Skin epidermis (tissue), 12 donors: ENCODE data around the gene WWOX.
A peak's percentile ranks its signal among the peaks of the same experiment; 100 is the strongest.

Experiments
- H3K27ac ChIP-seq, 21 experiments: fragments of 200-600 bp; sonication (generic) in 11 of 21; one replicate each; pipeline ENCODE4 v1.5.0; 2020; ENCODE audit warnings: mild to moderate bottlenecking in 3 of 21, inconsistent platforms in 2 of 21, moderate library complexity in 2 of 21
- H3K4me3 ChIP-seq, 7 experiments: fragments of 200-600 bp; sonication (generic) in 2 of 7; one replicate each; pipeline ENCODE4 v1.5.0; 2020; ENCODE audit warnings: inconsistent platforms in 2 of 7, mild to moderate bottlenecking in 2 of 7, moderate library complexity in 1 of 7

Gene WWOX

GRCh38 chr16:78288888-78289287 is 189.4 kb downstream of the WWOX start:
- Histone ChIP-seq H3K27ac (no peak overlapping the region), H3K4me3 (no peak overlapping the region)

GRCh38 chr16:78289373-78289772 is 189.9 kb downstream of the WWOX start:
- no peak overlapping the region for H3K27ac ChIP-seq

GRCh38 chr16:78289844-78290277 is 190.4 kb downstream of the WWOX start:
- Histone ChIP-seq H3K4me3 (no peak overlapping the region), H3K27ac (no peak overlapping the region)

More at GRCh38 chr16:78289373-78289772, 189.9 kb downstream of the WWOX start:
- H3K4me3 ChIP-seq, result no peak overlapping the region

GRCh38 chr16:78290395-78290794 is 190.9 kb downstream of the WWOX start:
- Histone ChIP-seq H3K4me3 (no peak overlapping the region), H3K27ac (no peak overlapping the region)

GRCh38 chr16:78290872-78291591 is 191.6 kb downstream of the WWOX start:
- Histone ChIP-seq H3K27ac (no peak overlapping the region), H3K4me3 (no peak overlapping the region)

- Histone ChIP-seq H3K27ac (no peak overlapping the region), H3K4me3 (no peak overlapping the region)
These were observed 192.2 kb downstream of the WWOX start for GRCh38 chr16:78291604-78292003.

- Histone ChIP-seq H3K27ac (peak overlapping the region in 2 of 21 experiments; percentile 2 to 30), H3K4me3 (no peak overlapping the region)
These were observed 192.8 kb downstream of the WWOX start for GRCh38 chr16:78292086-78292843.

GRCh38 chr16:78292844-78293380 is 193.5 kb downstream of the WWOX start:
- Histone ChIP-seq H3K27ac (peak overlapping the region in 3 of 21 experiments; percentile 2 to 33 (median 30)), H3K4me3 (no peak overlapping the region)

GRCh38 chr16:78294538-78295225 is 195.2 kb downstream of the WWOX start:
- H3K27ac ChIP-seq, result no peak overlapping the region
- no peak overlapping the region for H3K4me3 ChIP-seq

GRCh38 chr16:78297066-78297666 is 197.7 kb downstream of the WWOX start:
- no peak overlapping the region for H3K27ac ChIP-seq
- H3K4me3 ChIP-seq, result no peak overlapping the region

- H3K4me3 ChIP-seq, result no peak overlapping the region
- no peak overlapping the region for H3K27ac ChIP-seq
These were observed 199.5 kb downstream of the WWOX start for GRCh38 chr16:78298986-78299385.

GRCh38 chr16:78300469-78300868 is 201.0 kb downstream of the WWOX start:
- Histone ChIP-seq H3K27ac (no peak overlapping the region), H3K4me3 (no peak overlapping the region)

- H3K4me3 ChIP-seq, result no peak overlapping the region
- H3K27ac ChIP-seq, result no peak overlapping the region
These were observed 204.5 kb downstream of the WWOX start for GRCh38 chr16:78303946-78304345.

GRCh38 chr16:78306361-78306760 is 206.9 kb downstream of the WWOX start:
- no peak overlapping the region for H3K4me3 ChIP-seq

GRCh38 chr16:78307824-78308528 is 208.5 kb downstream of the WWOX start:
- H3K4me3 ChIP-seq, result no peak overlapping the region
- no peak overlapping the region for H3K27ac ChIP-seq

More at GRCh38 chr16:78306361-78306760, 206.9 kb downstream of the WWOX start:
- H3K27ac ChIP-seq, result no peak overlapping the region

- Histone ChIP-seq H3K27ac (no peak overlapping the region), H3K4me3 (no peak overlapping the region)
These were observed 210.3 kb downstream of the WWOX start for GRCh38 chr16:78309763-78310162.

- no peak overlapping the region for H3K4me3 ChIP-seq
- H3K27ac ChIP-seq, result no peak overlapping the region
These were observed 210.7 kb downstream of the WWOX start for GRCh38 chr16:78310196-78310595.

- Histone ChIP-seq H3K4me3 (no peak overlapping the region), H3K27ac (no peak overlapping the region)
These were observed 211.6 kb downstream of the WWOX start for GRCh38 chr16:78310990-78311561.

- Histone ChIP-seq H3K27ac (no peak overlapping the region), H3K4me3 (no peak overlapping the region)
These were observed 212.4 kb downstream of the WWOX start for GRCh38 chr16:78311831-78312230.
